Measurements from ENCODE around the gene MYO5C.
"Not testable (repeated sequence)": the region's sequence is repeated elsewhere in the genome, so short reads cannot be mapped to it uniquely, and the experiment has no call there.

MYO5C gene

GRCh38 chr15:52254391-52254790 lies 41.2 kb downstream of the MYO5C start:
- H3K9ac ChIP-seq (ENCODE audit: low read length) = no peak overlapping the region
- H3K36me3 ChIP-seq (ENCODE audit: control insufficient read depth, insufficient read depth, low read length, severe bottlenecking) = no peaks in the 10 kb centered on the region
- DNase-seq (ENCODE audit: low read depth) = no peak

GRCh38 chr15:52252781-52253180 lies 42.8 kb downstream of the MYO5C start:
- H3K4me3 ChIP-seq (ENCODE audit: low read length) = peak overlapping the region; percentile 39
- DNase-seq (ENCODE audit: low read depth) = peak; percentile 91
- no peak overlapping the region for H3K9ac ChIP-seq (ENCODE audit: low read length)
- H3K27me3 ChIP-seq (replicated peaks; ENCODE audit: control insufficient read depth, insufficient read depth, low read length) = no peaks in the 10 kb centered on the region
- H3K4me1 ChIP-seq (ENCODE audit: control insufficient read depth, insufficient read depth, low read length) = peaks cover 39% of the 10 kb centered on the region
- no peaks in the 10 kb centered on the region for H3K36me3 ChIP-seq (ENCODE audit: control insufficient read depth, insufficient read depth, low read length, severe bottlenecking)
- H3K9me3 ChIP-seq (ENCODE audit: control insufficient read depth, low read length) = no peaks in the 10 kb centered on the region

More at GRCh38 chr15:52254391-52254790, 41.2 kb downstream of the MYO5C start:
- Histone ChIP-seq H3K9me3 (ENCODE audit: control insufficient read depth, low read length) (no peaks in the 10 kb centered on the region), H3K27me3 (replicated peaks; ENCODE audit: control insufficient read depth, insufficient read depth, low read length) (no peaks in the 10 kb centered on the region), H3K4me3 (ENCODE audit: low read length) (no peak overlapping the region), H3K4me1 (ENCODE audit: control insufficient read depth, insufficient read depth, low read length) (peaks cover 43% of the 10 kb centered on the region)

- Histone ChIP-seq H3K9me3 (ENCODE audit: control insufficient read depth, low read length) (no peaks in the 10 kb centered on the region), H3K27me3 (replicated peaks; ENCODE audit: control insufficient read depth, insufficient read depth, low read length) (no peaks in the 10 kb centered on the region), H3K4me1 (ENCODE audit: control insufficient read depth, insufficient read depth, low read length) (peaks cover 28% of the 10 kb centered on the region), H3K4me3 (ENCODE audit: low read length) (no peak overlapping the region), H3K36me3 (ENCODE audit: control insufficient read depth, insufficient read depth, low read length, severe bottlenecking) (no peaks in the 10 kb centered on the region), H3K9ac (ENCODE audit: low read length) (no peak overlapping the region)
- DNase-seq (ENCODE audit: low read depth) = no peak
Observed at GRCh38 chr15:52251144-52251860, 44.3 kb downstream of the MYO5C start.

GRCh38 chr15:52247461-52247860 lies 48.1 kb downstream of the MYO5C start:
- H3K4me1 ChIP-seq (ENCODE audit: control insufficient read depth, insufficient read depth, low read length) = peaks cover 6% of the 10 kb centered on the region
- no peak for DNase-seq (ENCODE audit: low read depth)
- no peaks in the 10 kb centered on the region for H3K36me3 ChIP-seq (ENCODE audit: control insufficient read depth, insufficient read depth, low read length, severe bottlenecking)
- H3K9me3 ChIP-seq (ENCODE audit: control insufficient read depth, low read length) = no peaks in the 10 kb centered on the region
- no peak overlapping the region for H3K9ac ChIP-seq (ENCODE audit: low read length)
- H3K4me3 ChIP-seq (ENCODE audit: low read length) = no peak overlapping the region
- no peaks in the 10 kb centered on the region for H3K27me3 ChIP-seq (replicated peaks; ENCODE audit: control insufficient read depth, insufficient read depth, low read length)

- H3K36me3 ChIP-seq (ENCODE audit: control insufficient read depth, insufficient read depth, low read length, severe bottlenecking) = no peaks in the 10 kb centered on the region
- no peaks in the 10 kb centered on the region for H3K9me3 ChIP-seq (ENCODE audit: control insufficient read depth, low read length)
- no peak overlapping the region for H3K9ac ChIP-seq (ENCODE audit: low read length)
- H3K4me3 ChIP-seq (ENCODE audit: low read length) = no peak overlapping the region
- no peaks in the 10 kb centered on the region for H3K27me3 ChIP-seq (replicated peaks; ENCODE audit: control insufficient read depth, insufficient read depth, low read length)
- H3K4me1 ChIP-seq (ENCODE audit: control insufficient read depth, insufficient read depth, low read length) = peaks cover 3% of the 10 kb centered on the region
- no peak for DNase-seq (ENCODE audit: low read depth)
Observed at GRCh38 chr15:52246686-52247431, 48.7 kb downstream of the MYO5C start.

- peaks cover 3% of the 10 kb centered on the region for H3K4me1 ChIP-seq (ENCODE audit: control insufficient read depth, insufficient read depth, low read length)
- no peaks in the 10 kb centered on the region for H3K36me3 ChIP-seq (ENCODE audit: control insufficient read depth, insufficient read depth, low read length, severe bottlenecking)
- no peak for DNase-seq (ENCODE audit: low read depth)
- no peaks in the 10 kb centered on the region for H3K9me3 ChIP-seq (ENCODE audit: control insufficient read depth, low read length)
- no peaks in the 10 kb centered on the region for H3K27me3 ChIP-seq (replicated peaks; ENCODE audit: control insufficient read depth, insufficient read depth, low read length)
- H3K9ac ChIP-seq (ENCODE audit: low read length) = no peak overlapping the region
- H3K4me3 ChIP-seq (ENCODE audit: low read length) = no peak overlapping the region
Observed at GRCh38 chr15:52243697-52244555, 51.7 kb downstream of the MYO5C start.

GRCh38 chr15:52243286-52243685 lies 52.3 kb downstream of the MYO5C start:
- Histone ChIP-seq H3K4me1 (ENCODE audit: control insufficient read depth, insufficient read depth, low read length) (peaks cover 3% of the 10 kb centered on the region), H3K9ac (ENCODE audit: low read length) (no peak overlapping the region), H3K36me3 (ENCODE audit: control insufficient read depth, insufficient read depth, low read length, severe bottlenecking) (no peaks in the 10 kb centered on the region), H3K4me3 (ENCODE audit: low read length) (no peak overlapping the region), H3K9me3 (ENCODE audit: control insufficient read depth, low read length) (no peaks in the 10 kb centered on the region), H3K27me3 (replicated peaks; ENCODE audit: control insufficient read depth, insufficient read depth, low read length) (no peaks in the 10 kb centered on the region)
- no peak for DNase-seq (ENCODE audit: low read depth)

- H3K4me1 ChIP-seq (ENCODE audit: control insufficient read depth, insufficient read depth, low read length) = no peaks in the 10 kb centered on the region
- H3K9ac ChIP-seq (ENCODE audit: low read length) = no peak overlapping the region
- no peaks in the 10 kb centered on the region for H3K9me3 ChIP-seq (ENCODE audit: control insufficient read depth, low read length)
- no peaks in the 10 kb centered on the region for H3K36me3 ChIP-seq (ENCODE audit: control insufficient read depth, insufficient read depth, low read length, severe bottlenecking)
- DNase-seq (ENCODE audit: low read depth) = no peak
- no peak overlapping the region for H3K4me3 ChIP-seq (ENCODE audit: low read length)
- H3K27me3 ChIP-seq (replicated peaks; ENCODE audit: control insufficient read depth, insufficient read depth, low read length) = no peaks in the 10 kb centered on the region
Observed at GRCh38 chr15:52241489-52241888, 54.1 kb downstream of the MYO5C start.

- no peaks in the 10 kb centered on the region for H3K4me1 ChIP-seq (ENCODE audit: control insufficient read depth, insufficient read depth, low read length)
- DNase-seq (ENCODE audit: low read depth) = no peak
- no peak overlapping the region for H3K4me3 ChIP-seq (ENCODE audit: low read length)
- H3K9ac ChIP-seq (ENCODE audit: low read length) = no peak overlapping the region
- no peaks in the 10 kb centered on the region for H3K36me3 ChIP-seq (ENCODE audit: control insufficient read depth, insufficient read depth, low read length, severe bottlenecking)
- H3K9me3 ChIP-seq (ENCODE audit: control insufficient read depth, low read length) = no peaks in the 10 kb centered on the region
- H3K27me3 ChIP-seq (replicated peaks; ENCODE audit: control insufficient read depth, insufficient read depth, low read length) = no peaks in the 10 kb centered on the region
Observed at GRCh38 chr15:52240166-52240565, 55.4 kb downstream of the MYO5C start.

- not testable (repeated sequence) for H3K4me1 ChIP-seq (ENCODE audit: control insufficient read depth, insufficient read depth, low read length)
Observed at GRCh38 chr15:52238989-52239525, 56.5 kb downstream of the MYO5C start.

GRCh38 chr15:52238149-52238548 lies 57.5 kb downstream of the MYO5C start:
- no peaks in the 10 kb centered on the region for H3K27me3 ChIP-seq (replicated peaks; ENCODE audit: control insufficient read depth, insufficient read depth, low read length)
- no peak overlapping the region for H3K9ac ChIP-seq (ENCODE audit: low read length)
- H3K4me1 ChIP-seq (ENCODE audit: control insufficient read depth, insufficient read depth, low read length) = peaks cover 10% of the 10 kb centered on the region
- H3K36me3 ChIP-seq (ENCODE audit: control insufficient read depth, insufficient read depth, low read length, severe bottlenecking) = no peaks in the 10 kb centered on the region
- DNase-seq (ENCODE audit: low read depth) = no peak
- no peaks in the 10 kb centered on the region for H3K9me3 ChIP-seq (ENCODE audit: control insufficient read depth, low read length)
- H3K4me3 ChIP-seq (ENCODE audit: low read length) = no peak overlapping the region

More at GRCh38 chr15:52238989-52239525, 56.5 kb downstream of the MYO5C start:
- DNase-seq (ENCODE audit: low read depth); H3K27me3 ChIP-seq (replicated peaks; ENCODE audit: control insufficient read depth, insufficient read depth, low read length); H3K9ac ChIP-seq (ENCODE audit: low read length); H3K36me3 ChIP-seq (ENCODE audit: control insufficient read depth, insufficient read depth, low read length, severe bottlenecking); H3K4me3 ChIP-seq (ENCODE audit: low read length); H3K9me3 ChIP-seq (ENCODE audit: control insufficient read depth, low read length): not testable (repeated sequence)

Measured in adipocyte (in vitro differentiated cells).